Progenitor cell of endocrine pancreas (in vitro differentiated cells): ENCODE results near the gene HPD. TPM values are rescaled to one million over a fixed set of nuclear protein-coding genes. Genes with fewer than 3 reads are reported as not detected.
"Not testable (repeated sequence)": the region's sequence is repeated elsewhere in the genome, so short reads cannot be mapped to it uniquely, and the experiment has no call there.

Experiments used
- DNase-seq: peaks from one replicate; pipeline ENCODE4 v3.0.0; 2021; ENCODE audit warnings: low spot score; ENCODE audit not compliant: unreplicated experiment
- H3K27ac Mint-ChIP-seq: 2 replicates; pipeline ENCODE4 v1.8.0; 2021; ENCODE audit warnings: mild to moderate bottlenecking, moderate library complexity, mixed read lengths
- H3K27me3 Mint-ChIP-seq: 2 replicates; pipeline ENCODE4 v1.8.0; 2021; ENCODE audit warnings: mixed read lengths
- H3K36me3 Mint-ChIP-seq: 2 replicates; pipeline ENCODE4 v1.8.0; 2022; ENCODE audit warnings: mixed read lengths; ENCODE audit not compliant: insufficient read depth
- H3K4me1 Mint-ChIP-seq: 2 replicates; pipeline ENCODE4 v1.8.0; 2021; ENCODE audit warnings: low read depth, mixed read lengths
- H3K4me3 Mint-ChIP-seq: 2 replicates; pipeline ENCODE4 v1.8.0; 2021; ENCODE audit warnings: low read depth, mild to moderate bottlenecking, moderate library complexity, mixed read lengths
- H3K9me3 Mint-ChIP-seq: 2 replicates; pipeline ENCODE4 v1.8.0; 2021; ENCODE audit warnings: low read depth, mixed read lengths
- CTCF ChIP-seq: fragments of 200-600 bp; sonication (generic); IDR thresholded peaks from one replicate; pipeline ENCODE4 v1.5.0; 2021; ENCODE audit warnings: antibody characterized with exemption, mild to moderate bottlenecking; ENCODE audit not compliant: unreplicated experiment
- total RNA-seq: library from RNA; stranded (reverse); gene quantifications from 2 replicates; pipeline ENCODE4 v1.2.1, GENCODE V29; 2021

The HPD gene
- total RNA-seq, 1 donor from 2014 or later = not detected

- H3K36me3 Mint-ChIP-seq = no peaks in the 10 kb centered on the region
- TF ChIP-seq CTCF = no peak
- no peak overlapping the region for H3K27ac Mint-ChIP-seq
- no peaks in the 10 kb centered on the region for H3K9me3 Mint-ChIP-seq
- peaks cover 16% of the 10 kb centered on the region for H3K4me1 Mint-ChIP-seq
- DNase-seq = no peak
- no peak overlapping the region for H3K4me3 Mint-ChIP-seq
- no peaks in the 10 kb centered on the region for H3K27me3 Mint-ChIP-seq
Measured at GRCh38 chr12:121861636-121862254, 3.1 kb upstream of the HPD start.

DNA sequence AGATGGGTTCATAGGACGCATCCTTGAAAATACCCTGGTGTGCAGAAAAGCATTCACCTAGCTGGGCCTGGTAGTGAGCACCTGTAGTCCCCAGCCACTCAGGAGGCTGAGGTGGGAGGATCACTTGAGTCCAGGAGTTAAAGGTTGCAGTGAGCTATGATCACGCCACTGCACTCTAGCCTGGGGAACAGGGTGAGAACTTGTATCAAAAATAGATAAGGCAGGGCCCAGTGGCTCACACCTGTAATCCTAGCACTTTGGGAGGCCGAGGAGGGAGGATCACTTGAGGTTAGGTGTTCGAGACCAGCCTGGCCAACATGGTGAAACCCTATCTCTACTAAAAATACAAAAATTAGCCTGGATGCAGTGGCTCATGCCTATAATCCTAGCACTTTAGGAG lies 2.0 kb upstream of the HPD start:
- not testable (repeated sequence) for H3K36me3 Mint-ChIP-seq

GRCh38 chr12:121860257-121860656 lies 1.6 kb upstream of the HPD start:
- no peak for TF ChIP-seq CTCF
- H3K4me3 Mint-ChIP-seq = no peak overlapping the region
- no peak for DNase-seq
- H3K4me1 Mint-ChIP-seq = peaks cover 17% of the 10 kb centered on the region
- H3K36me3 Mint-ChIP-seq = no peaks in the 10 kb centered on the region
- peaks cover 3% of the 10 kb centered on the region for H3K27me3 Mint-ChIP-seq
- H3K27ac Mint-ChIP-seq = no peak overlapping the region
- no peaks in the 10 kb centered on the region for H3K9me3 Mint-ChIP-seq

More for the DNA sequence above, 2.0 kb upstream of the HPD start:
- not testable (repeated sequence) for H3K27ac Mint-ChIP-seq, H3K9me3 Mint-ChIP-seq, DNase-seq, H3K4me3 Mint-ChIP-seq, H3K27me3 Mint-ChIP-seq
- H3K4me1 Mint-ChIP-seq = peaks cover 17% of the 10 kb centered on the region

GRCh38 chr12:121858318-121858661 lies 369 bp downstream of the HPD start:
- no peak for TF ChIP-seq CTCF
- Mint-ChIP-seq H3K27me3 (peaks cover 3% of the 10 kb centered on the region), H3K27ac (peak overlapping the region; percentile 33), H3K36me3 (no peaks in the 10 kb centered on the region), H3K4me3 (no peak overlapping the region), H3K4me1 (peaks cover 17% of the 10 kb centered on the region), H3K9me3 (no peaks in the 10 kb centered on the region)
- no peak for DNase-seq

GRCh38 chr12:121857322-121858246 lies 1.1 kb downstream of the HPD start:
- no peak for TF ChIP-seq CTCF
- H3K4me1 Mint-ChIP-seq = peaks cover 17% of the 10 kb centered on the region
- H3K4me3 Mint-ChIP-seq = no peak overlapping the region
- DNase-seq = no peak
- H3K36me3 Mint-ChIP-seq = no peaks in the 10 kb centered on the region
- no peaks in the 10 kb centered on the region for H3K9me3 Mint-ChIP-seq
- H3K27me3 Mint-ChIP-seq = peaks cover 3% of the 10 kb centered on the region
- H3K27ac Mint-ChIP-seq = no peak overlapping the region

GRCh38 chr12:121852392-121852791 lies 6.3 kb downstream of the HPD start:
- not testable (repeated sequence) for H3K4me1 Mint-ChIP-seq, H3K27ac Mint-ChIP-seq, H3K4me3 Mint-ChIP-seq, H3K27me3 Mint-ChIP-seq, H3K36me3 Mint-ChIP-seq, DNase-seq, H3K9me3 Mint-ChIP-seq
